Stimulated activated naive B cell treated with anti-CD40 and anti-IgM and Interleukin-4, amounts not matched to agents 10 μg/mL and 1 μg/mL and 100 μg/mL, for 72 hours (primary cell): ENCODE data around the gene BSX.

Experiments used
- ATAC-seq, 2 donors: fragments of 150-1000 bp; cut with Tn5 transposase; replicated peaks; 2 replicates each; pipeline ENCODE4 v1.10.0; 2021; ENCODE audit warnings: moderate library complexity in 1 of 2
- DNase-seq: peaks from one replicate; pipeline ENCODE4 v3.0.0; 2021
- H3K27ac Mint-ChIP-seq: one replicate; pipeline ENCODE4 v1.8.0; 2022; ENCODE audit warnings: mild to moderate bottlenecking, mixed read lengths
- H3K27me3 Mint-ChIP-seq, 2 donors: one replicate each; pipeline ENCODE4 v1.8.0; 2022; ENCODE audit warnings: mixed read lengths in 2 of 2
- H3K36me3 Mint-ChIP-seq, 2 donors: one replicate each; pipeline ENCODE4 v1.8.0; 2022; ENCODE audit warnings: mixed read lengths in 2 of 2, mild to moderate bottlenecking in 1 of 2
- H3K4me1 Mint-ChIP-seq, 2 donors: one replicate each; pipeline ENCODE4 v1.8.0; 2022; ENCODE audit warnings: mixed read lengths in 2 of 2, mild to moderate bottlenecking in 1 of 2
- H3K4me3 Mint-ChIP-seq, 2 donors: one replicate each; pipeline ENCODE4 v1.8.0; 2022; ENCODE audit warnings: mild to moderate bottlenecking in 2 of 2, mixed read lengths in 2 of 2, moderate library complexity in 1 of 2
- H3K9me3 Mint-ChIP-seq, 2 donors: one replicate each; pipeline ENCODE4 v1.8.0; 2022; ENCODE audit warnings: mixed read lengths in 2 of 2, mild to moderate bottlenecking in 1 of 2

Gene BSX

DNA sequence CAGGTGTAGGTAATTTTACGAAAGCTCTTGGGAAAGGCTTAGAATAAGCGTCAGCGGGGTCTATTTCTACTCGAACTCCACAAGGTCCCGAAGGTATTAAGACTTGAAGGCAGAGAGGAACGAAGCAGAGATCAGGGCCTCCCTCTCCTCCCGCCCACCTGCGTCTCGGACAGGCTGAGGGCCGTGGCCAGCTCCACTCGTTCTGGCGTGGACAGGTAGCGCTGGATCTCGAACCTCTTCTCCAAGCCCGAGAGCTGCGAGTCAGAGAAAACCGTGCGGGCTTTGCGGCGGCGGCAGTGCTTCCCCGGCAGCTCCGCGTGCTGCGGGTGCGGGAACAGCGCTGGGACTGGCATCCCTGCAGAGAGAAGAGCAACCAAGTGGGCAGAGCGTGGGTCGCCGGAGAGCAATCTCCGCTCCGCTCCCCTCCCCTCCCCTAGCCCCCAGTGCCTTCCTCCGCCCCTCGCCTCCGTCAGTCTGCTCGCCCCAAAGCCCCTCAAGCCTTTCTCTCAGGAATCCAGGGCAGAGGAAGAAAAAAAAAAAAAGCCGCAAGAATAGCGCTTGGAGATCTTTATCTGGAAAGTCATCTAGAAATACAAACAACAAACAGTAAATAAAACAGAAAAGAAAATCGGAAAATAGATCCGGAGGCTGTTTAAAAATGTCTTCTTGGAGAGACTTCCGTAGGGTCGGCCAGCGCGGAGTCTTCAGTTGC, 2.4 kb downstream of the BSX start:
- DNase-seq (no peak), ATAC-seq (no peak)
- Mint-ChIP-seq H3K4me3 (peak overlapping the region; percentile 8 to 24), H3K9me3 (peaks cover 3 to 5% of the 10 kb centered on the region in 2 donors), H3K4me1 (peaks cover 26 to 59% of the 10 kb centered on the region in 2 donors), H3K27ac (peak overlapping the region; percentile 74), H3K27me3 (peaks cover 82 to 97% of the 10 kb centered on the region in 2 donors), H3K36me3 (peaks cover 8% of the 10 kb centered on the region in 2 donors)

DNA sequence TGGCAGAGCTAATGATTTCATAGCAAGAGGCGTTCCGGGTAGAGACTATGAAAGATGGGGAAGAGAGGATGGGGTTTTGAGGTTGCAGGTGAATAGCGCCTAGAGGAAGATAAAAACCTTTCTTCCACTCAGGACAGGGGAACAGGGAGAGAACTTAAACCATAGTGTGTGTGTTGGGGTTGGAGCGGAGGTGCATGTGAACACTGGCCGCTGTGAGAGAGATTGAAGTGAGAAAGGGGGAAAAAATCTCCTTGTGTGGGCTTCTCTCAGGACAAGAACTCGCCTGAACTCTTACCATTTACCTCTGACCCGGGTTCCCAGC, 3.4 kb downstream of the BSX start:
- DNase-seq (no peak), ATAC-seq (no peak)
- H3K36me3 Mint-ChIP-seq, result peaks cover 8% of the 10 kb centered on the region in 2 donors
- peaks cover 23 to 49% of the 10 kb centered on the region in 2 donors for H3K4me1 Mint-ChIP-seq
- H3K27me3 Mint-ChIP-seq, result peaks cover 82 to 95% of the 10 kb centered on the region in 2 donors
- H3K9me3 Mint-ChIP-seq, result peaks cover 3 to 5% of the 10 kb centered on the region in 2 donors
- peak overlapping the region; percentile 85 for H3K27ac Mint-ChIP-seq
- peak overlapping the region; percentile 1 to 68 for H3K4me3 Mint-ChIP-seq

DNA sequence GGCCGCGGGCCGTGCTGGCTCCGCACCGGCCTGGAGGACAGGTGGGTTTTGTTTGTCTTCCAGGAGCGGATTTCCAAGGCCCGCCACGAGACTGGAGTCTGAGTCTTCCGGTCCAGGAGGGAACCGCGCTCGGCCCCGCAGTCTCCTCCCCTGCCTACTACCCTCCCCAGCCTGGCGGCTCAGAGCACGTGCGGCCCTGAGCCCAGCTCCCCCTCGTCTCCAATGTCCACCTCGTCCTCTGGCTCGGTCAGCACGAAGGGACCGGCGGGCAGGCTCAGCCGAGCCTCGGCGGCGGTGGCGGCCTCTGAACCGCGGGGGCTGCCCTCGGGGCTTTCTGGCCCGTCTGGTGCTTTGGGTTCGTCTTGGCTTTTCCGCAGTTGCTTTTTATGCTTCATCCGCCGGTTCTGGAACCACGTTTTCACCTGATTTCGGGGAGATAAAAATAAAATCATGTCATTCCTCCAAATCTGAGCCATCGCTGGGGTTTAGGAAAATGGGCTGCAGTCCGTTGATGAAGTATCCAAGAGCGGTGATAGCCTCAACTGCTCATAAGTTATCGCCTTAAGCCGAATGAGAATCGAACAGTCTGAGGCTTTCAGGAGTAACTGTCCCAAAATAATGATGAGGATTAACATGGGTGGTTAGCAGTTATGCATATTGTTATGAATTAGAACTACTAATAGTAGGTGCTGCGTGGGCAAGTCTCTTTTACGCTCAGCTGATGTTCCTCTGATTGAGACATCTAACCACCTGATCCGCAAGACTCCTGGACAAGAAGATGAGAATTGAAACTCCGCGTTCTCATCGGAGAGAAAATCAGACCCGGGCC, 4.0 kb downstream of the BSX start:
- Mint-ChIP-seq H3K36me3 (peaks cover 8% of the 10 kb centered on the region in 2 donors), H3K9me3 (peaks cover 3 to 5% of the 10 kb centered on the region in 2 donors), H3K4me1 (peaks cover 23 to 45% of the 10 kb centered on the region in 2 donors), H3K27me3 (peaks cover 76 to 95% of the 10 kb centered on the region in 2 donors), H3K27ac (peak overlapping the region; percentile 85), H3K4me3 (peak overlapping the region; percentile 46 to 68)
- DNase-seq (no peak), ATAC-seq (no peak)

DNA sequence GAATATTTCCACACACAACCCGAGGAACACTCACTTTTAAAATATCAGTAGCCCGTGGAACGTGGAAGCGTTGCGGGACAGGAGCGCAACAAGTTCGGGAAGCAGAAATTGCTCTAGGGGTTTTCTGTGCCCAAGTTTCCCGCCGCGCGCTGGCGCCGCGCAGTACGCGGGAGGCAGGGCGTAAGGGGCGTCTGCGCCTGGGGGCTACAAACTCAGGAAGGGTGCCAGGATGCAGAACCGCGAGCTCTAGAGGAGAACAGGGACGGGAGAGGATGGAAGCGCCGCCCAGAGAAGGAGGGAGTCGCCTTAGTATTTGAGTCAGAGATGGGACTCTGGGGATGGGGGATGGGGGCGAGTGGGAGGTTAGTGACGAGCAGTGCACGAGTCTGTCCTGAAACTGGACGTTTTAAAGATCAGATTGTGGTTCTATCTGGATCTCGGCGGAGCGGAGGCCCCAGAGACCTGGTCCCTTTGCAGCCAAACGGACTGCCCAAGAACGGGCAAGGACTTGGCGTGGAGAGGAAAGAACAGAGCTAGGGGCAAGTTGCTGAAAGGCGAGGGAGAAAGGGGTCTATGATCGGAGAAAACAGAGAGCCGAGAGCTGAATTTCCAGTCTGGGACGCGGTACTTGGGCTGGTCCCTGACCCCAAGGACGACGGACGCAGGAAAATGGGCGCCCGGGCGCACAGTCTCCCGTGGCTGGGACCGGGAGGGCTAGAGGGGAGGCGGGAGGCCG, 4.7 kb downstream of the BSX start:
- peak overlapping the region; percentile 52 to 65 for H3K4me3 Mint-ChIP-seq
- peaks cover 2 to 5% of the 10 kb centered on the region in 2 donors for H3K9me3 Mint-ChIP-seq
- ATAC-seq, result no peak
- H3K27me3 Mint-ChIP-seq, result peaks cover 69 to 88% of the 10 kb centered on the region in 2 donors
- DNase-seq, result no peak
- peaks cover 23 to 45% of the 10 kb centered on the region in 2 donors for H3K4me1 Mint-ChIP-seq
- peaks cover 8% of the 10 kb centered on the region in 2 donors for H3K36me3 Mint-ChIP-seq
- H3K27ac Mint-ChIP-seq, result peak overlapping the region; percentile 91

DNA sequence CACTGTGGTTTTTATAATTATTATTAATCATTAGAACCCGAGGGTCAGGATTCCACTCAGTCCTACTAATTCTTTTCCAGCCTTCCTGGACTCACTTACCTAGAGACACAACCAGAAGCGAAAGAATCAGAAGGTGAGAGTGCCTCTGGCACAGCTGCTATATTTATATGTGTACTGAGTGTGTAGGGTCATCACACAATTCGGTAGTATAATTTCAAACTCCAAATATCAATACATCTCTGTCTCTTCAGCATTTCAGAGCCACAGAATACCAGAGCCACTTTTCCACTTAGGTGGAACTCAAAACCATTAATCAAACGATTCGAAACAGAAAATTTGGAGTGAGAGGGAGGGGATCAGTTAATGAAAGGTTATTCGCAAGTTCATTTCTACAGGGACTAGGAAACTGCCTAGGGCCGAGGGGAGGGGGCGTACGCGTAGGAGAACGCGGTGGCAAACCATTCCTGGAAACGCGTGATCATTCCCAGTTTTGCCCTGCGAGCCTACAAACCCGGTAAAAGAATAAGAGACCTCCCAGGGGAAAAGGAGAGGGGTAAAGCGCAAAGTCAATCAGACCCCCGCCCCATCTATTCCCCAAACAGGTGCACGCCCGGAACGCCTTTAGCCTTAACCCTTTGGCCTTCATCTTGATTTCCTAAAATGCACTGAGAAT, 5.4 kb downstream of the BSX start:
- Mint-ChIP-seq H3K9me3 (peaks cover 2 to 5% of the 10 kb centered on the region in 2 donors), H3K27ac (peak overlapping the region; percentile 91), H3K36me3 (peaks cover 8% of the 10 kb centered on the region in 2 donors), H3K4me1 (peaks cover 22 to 40% of the 10 kb centered on the region in 2 donors), H3K27me3 (peaks cover 62 to 88% of the 10 kb centered on the region in 2 donors), H3K4me3 (peak overlapping the region in 1 of 2 donors; percentile 52)
- no peak for ATAC-seq
- no peak for DNase-seq

DNA sequence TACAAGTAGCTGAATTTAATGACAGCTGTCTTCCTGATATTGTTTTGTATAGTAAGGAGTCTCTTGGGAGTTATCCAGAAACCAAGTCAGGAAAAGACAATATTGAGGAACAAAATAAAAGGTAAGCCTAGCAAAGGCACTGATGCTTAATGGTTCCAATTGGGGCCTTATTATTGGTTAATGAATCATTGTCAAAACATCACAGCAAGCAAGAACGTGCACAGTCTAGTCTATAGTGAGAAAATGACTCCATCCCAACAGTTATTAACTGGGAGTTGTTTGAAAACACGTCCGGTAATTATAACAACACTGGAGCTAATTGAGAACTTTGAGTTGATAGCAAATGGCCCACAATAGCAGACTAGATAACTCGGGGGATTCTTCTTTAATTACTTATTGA, 17.7 kb downstream of the BSX start:
- ATAC-seq, result no peak
- H3K36me3 Mint-ChIP-seq, result no peaks in the 10 kb centered on the region
- H3K4me1 Mint-ChIP-seq, result no peaks in the 10 kb centered on the region
- DNase-seq, result no peak
- H3K27me3 Mint-ChIP-seq, result peaks cover 33 to 36% of the 10 kb centered on the region in 2 donors
- H3K27ac Mint-ChIP-seq, result no peak overlapping the region
- peaks cover 4% of the 10 kb centered on the region in 2 donors for H3K9me3 Mint-ChIP-seq
- no peak overlapping the region for H3K4me3 Mint-ChIP-seq

DNA sequence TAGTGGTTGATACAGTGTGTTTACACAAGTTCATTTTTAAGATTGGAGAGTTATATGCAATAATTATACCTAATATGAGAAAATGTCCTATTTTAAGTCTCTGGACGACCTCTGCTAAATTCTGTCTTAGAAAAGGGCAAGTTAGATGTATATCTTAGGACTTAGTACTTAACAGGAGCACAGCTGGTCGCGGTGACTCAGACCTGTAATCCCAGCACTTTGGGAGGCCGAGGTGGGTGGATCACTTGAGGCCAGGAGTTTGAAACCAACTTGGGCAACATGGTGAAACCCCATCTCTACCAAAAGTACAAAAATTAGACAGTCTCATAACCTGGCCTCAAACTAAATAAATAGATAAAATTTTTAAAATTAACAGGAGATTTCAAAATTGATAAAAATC, 27.2 kb downstream of the BSX start:
- ATAC-seq (no peak), DNase-seq (no peak)
- H3K9me3 Mint-ChIP-seq, result no peaks in the 10 kb centered on the region
- H3K36me3 Mint-ChIP-seq, result no peaks in the 10 kb centered on the region
- no peaks in the 10 kb centered on the region for H3K4me1 Mint-ChIP-seq
- H3K4me3 Mint-ChIP-seq, result no peak overlapping the region
- H3K27ac Mint-ChIP-seq, result no peak overlapping the region
- H3K27me3 Mint-ChIP-seq, result peaks cover 0 to 6% of the 10 kb centered on the region in 2 donors

DNA sequence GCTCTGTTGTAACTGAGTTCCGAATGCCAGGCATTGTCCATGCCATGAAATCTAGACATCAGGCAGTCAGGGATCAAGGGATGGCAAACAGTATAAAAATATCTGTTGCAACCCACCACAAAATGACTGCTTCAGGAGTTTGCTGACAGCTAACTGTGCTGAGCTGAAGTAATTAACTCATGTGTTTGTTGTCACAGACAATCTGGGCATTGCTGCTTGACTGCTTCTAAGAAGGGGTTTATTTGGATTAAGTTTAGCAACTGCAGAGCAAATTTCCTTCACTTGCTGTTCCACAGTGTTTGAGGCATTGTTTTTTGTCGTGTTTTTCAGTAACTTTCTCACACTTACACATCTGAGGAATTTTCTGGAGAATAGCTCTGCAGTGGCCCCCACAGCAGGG, 30.4 kb downstream of the BSX start:
- H3K4me3 Mint-ChIP-seq, result no peak overlapping the region

DNA sequence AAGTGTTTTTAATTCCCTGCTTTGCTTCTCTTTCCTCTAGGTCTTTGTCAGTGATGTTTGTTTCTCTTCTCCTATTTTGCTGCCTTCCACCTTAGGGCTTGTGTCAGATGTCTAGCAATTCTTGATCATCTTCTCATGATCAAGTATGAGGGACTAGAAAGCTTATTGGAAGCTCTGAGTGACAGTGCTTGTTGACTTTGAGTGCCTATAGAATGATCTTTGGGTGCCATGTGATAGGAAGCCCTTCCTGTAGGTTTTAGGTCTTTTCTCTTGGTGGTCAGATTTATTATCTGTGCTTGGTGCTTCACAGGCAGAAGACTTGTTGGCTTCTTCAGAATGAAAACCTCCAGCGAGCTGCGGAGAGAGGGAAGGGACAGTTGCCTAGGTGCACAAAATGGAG, 43.1 kb downstream of the BSX start:
- H3K27me3 Mint-ChIP-seq, result peaks cover 0 to 5% of the 10 kb centered on the region in 2 donors
- H3K4me1 Mint-ChIP-seq, result no peaks in the 10 kb centered on the region
- H3K9me3 Mint-ChIP-seq, result peaks cover 0 to 2% of the 10 kb centered on the region in 2 donors
- no peak for ATAC-seq
- no peak overlapping the region for H3K27ac Mint-ChIP-seq
- no peak overlapping the region for H3K4me3 Mint-ChIP-seq
- no peak for DNase-seq
- peaks cover 4% of the 10 kb centered on the region in 2 donors for H3K36me3 Mint-ChIP-seq

More for the DNA sequence above, 30.4 kb downstream of the BSX start:
- H3K9me3 Mint-ChIP-seq, result no peaks in the 10 kb centered on the region
- peaks cover 7 to 12% of the 10 kb centered on the region in 2 donors for H3K36me3 Mint-ChIP-seq
- H3K4me1 Mint-ChIP-seq, result peaks cover 0 to 4% of the 10 kb centered on the region in 2 donors
- ATAC-seq, result no peak
- DNase-seq, result no peak
- no peak overlapping the region for H3K27ac Mint-ChIP-seq
- H3K27me3 Mint-ChIP-seq, result no peaks in the 10 kb centered on the region

DNA sequence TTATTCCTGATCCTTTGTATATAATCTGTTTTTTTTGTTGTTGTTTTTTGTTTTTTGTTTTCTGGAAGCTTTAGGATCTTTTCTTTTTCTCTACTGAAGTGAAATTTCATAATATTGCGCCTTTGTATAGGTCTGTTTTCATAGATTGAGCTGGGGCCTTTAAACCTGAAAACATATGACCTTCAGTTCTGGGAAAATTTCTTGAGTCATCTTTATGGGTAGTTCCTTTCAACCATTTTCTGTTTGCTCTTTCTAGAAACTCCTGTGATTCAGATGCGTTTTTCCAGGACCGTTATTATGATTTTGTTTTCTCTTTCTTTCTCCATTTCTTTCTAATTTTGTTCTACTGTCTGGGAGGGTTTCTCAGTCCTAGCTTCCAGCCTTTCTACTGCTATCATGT, 43.7 kb downstream of the BSX start:
- Mint-ChIP-seq H3K4me1 (no peaks in the 10 kb centered on the region), H3K27me3 (peaks cover 0 to 5% of the 10 kb centered on the region in 2 donors), H3K9me3 (peaks cover 0 to 2% of the 10 kb centered on the region in 2 donors), H3K4me3 (no peak overlapping the region), H3K27ac (no peak overlapping the region), H3K36me3 (peaks cover 4% of the 10 kb centered on the region in 2 donors)
- DNase-seq (no peak), ATAC-seq (no peak)

DNA sequence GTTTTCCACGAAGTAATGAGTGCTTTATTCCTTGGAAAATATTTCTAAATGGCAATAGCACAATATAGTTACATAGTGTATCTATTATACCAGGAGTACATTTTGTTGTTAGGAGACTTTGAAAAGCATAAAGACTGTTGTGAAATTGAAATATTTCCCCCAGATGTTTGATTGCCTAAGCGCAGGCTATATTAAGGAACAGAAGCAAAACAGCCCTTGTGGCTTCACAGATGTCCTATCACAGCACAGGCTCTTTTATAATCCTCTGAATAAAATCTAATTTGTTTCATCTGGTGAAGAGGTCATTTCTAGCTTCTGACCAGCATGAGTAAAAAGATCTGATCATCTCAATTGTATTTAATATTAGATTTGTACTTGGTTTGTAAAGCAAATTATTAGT, 48.2 kb downstream of the BSX start:
- Mint-ChIP-seq H3K9me3 (peaks cover 0 to 2% of the 10 kb centered on the region in 2 donors), H3K27me3 (peaks cover 4 to 5% of the 10 kb centered on the region in 2 donors), H3K36me3 (peaks cover 4% of the 10 kb centered on the region in 2 donors), H3K27ac (no peak overlapping the region), H3K4me3 (no peak overlapping the region), H3K4me1 (no peaks in the 10 kb centered on the region)
- ATAC-seq (no peak), DNase-seq (no peak)

DNA sequence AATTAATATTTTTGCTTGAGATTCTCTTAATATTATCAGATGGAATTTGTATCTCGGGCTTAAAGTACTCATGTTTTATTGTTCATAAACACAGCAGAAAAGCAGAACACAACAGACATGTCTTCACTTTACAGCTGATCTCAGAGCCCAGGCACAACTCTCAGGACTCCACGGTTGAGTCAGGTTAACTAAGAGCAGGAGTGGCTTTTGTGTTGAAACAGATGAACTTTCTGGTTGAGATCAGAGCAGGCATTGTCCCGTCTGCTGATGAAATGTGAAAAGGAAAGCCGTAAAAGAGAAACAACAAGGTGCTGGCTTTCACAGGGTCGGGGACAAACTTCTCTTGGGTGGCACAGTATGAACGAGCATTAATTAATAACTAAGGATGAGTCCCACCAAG, 50.1 kb downstream of the BSX start:
- DNase-seq (no peak), ATAC-seq (no peak)
- no peaks in the 10 kb centered on the region for H3K4me1 Mint-ChIP-seq
- peaks cover 4% of the 10 kb centered on the region in 2 donors for H3K36me3 Mint-ChIP-seq
- peaks cover 0 to 2% of the 10 kb centered on the region in 2 donors for H3K9me3 Mint-ChIP-seq
- H3K4me3 Mint-ChIP-seq, result no peak overlapping the region
- H3K27me3 Mint-ChIP-seq, result peaks cover 4 to 5% of the 10 kb centered on the region in 2 donors
- no peak overlapping the region for H3K27ac Mint-ChIP-seq
